Central memory CD4-positive, alpha-beta T cell (primary cell): ENCODE measurements around the gene AOC3.
"Not testable (repeated sequence)": the region's sequence is repeated elsewhere in the genome, so short reads cannot be mapped to it uniquely, and the experiment has no call there.

Experiments used
- DNase-seq: peaks from one replicate; pipeline ENCODE4 v3.0.0; 2022

AOC3 gene

DNA sequence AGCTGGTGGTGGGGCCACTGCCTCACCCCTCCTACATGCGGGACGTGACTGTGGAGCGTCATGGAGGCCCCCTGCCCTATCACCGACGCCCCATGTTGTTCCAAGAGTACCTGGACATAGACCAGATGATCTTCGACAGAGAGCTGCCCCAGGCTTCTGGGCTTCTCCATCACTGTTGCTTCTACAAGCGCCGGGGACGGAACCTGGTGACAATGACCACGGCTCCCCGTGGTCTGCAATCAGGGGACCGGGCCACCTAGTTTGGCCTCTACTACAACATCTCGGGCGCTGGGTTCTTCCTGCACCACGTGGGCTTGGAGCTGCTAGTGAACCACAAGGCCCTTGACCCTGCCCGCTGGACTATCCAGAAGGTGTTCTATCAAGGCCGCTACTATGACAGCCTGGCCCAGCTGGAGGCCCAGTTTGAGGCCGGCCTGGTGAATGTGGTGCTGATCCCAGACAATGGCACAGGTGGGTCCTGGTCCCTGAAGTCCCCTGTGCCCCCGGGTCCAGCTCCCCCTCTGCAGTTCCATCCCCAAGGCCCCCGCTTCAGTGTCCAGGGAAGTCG lies 16.8 kb downstream of the AOC3 start:
- DNase-seq: not testable (repeated sequence)

DNA sequence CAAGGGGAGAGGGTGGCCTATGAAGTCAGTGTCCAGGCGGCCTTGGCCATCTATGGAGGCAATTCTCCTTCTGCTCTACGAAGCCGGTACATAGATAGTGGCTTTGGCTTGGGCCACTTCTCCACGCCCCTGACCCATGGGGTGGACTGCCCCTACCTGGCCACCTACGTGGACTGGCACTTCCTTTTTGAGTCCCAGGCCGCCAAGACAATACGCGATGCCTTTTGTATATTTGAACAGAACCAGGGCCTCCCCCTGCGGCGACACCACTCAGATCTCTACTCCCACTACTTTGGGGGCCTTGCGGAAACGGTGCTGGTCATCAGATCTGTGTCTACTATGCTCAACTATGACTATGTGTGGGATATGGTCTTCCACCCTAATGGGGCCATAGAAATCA lies 17.3 kb downstream of the AOC3 start:
- no peak for DNase-seq

DNA sequence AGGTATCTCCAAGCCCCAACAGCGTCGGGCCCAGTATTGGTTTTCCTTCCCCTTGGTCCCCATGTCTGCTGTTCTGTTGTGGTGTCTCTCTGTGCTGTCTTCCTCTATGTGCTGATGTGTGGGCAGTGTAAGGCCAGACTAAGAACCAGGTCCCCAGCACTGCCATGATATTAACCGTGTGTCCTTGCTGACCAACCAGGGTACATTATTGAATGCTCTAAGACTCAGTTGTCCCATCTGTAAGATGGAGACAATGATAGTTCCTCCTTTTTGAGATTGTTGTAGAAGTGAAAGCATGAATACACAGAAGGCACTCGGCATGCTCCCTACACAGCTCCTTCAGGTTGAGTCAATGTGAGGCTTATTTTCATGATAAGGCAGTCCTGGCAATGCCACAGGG lies 20.6 kb downstream of the AOC3 start:
- DNase-seq: no peak

DNA sequence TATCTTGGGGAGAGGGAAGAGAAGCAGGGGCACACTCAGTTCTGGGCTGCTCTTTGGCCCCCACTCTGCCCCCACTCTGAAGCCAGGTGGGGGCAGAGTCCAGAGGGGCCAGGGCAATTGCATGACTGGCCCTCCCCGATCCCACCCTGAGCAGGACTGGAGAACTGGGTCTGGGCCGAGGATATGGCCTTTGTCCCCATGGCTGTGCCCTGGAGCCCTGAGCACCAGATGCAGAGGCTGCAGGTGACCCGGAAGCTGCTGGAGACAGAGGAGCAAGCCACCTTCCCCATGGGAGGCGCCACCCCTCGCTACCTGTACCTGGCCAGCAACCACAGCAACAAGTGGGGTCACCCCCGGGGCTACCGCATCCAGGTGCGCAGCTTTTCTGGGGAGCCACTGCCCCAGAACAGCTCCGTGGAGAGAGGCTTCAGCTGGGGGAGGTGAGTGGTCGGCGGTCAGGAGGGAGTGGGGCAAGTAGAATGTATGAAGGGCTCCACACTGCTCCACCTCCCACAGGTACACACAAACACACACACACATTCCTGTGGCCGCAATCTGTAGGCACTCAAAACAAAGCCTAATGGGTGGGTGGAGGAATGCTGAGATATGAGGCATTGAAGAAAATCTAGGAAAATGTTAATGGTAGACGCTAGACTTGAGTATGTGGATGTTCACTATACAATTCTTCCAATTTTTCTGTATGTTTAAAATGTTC lies 21.4 kb downstream of the AOC3 start:
- no peak for DNase-seq

DNA sequence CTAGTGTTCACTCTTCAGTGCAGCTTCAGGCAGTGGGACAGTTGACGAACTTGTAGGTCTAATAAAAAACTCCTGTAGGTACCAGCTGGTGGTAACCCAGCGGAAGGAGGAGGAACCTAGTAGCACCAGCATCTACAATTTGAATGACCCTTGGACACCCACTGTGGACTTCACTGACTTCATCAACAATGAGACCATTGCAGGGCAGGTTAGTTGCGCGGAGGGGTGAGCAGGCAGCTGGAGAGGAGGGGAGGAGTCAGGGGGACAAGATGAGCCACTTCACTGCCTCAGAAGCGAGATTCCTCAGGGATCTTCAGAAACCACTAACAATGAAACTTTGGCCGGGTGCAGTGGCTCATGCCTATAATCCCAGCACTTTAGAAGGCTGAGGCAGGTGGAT lies 22.3 kb downstream of the AOC3 start:
- DNase-seq: no peak

DNA sequence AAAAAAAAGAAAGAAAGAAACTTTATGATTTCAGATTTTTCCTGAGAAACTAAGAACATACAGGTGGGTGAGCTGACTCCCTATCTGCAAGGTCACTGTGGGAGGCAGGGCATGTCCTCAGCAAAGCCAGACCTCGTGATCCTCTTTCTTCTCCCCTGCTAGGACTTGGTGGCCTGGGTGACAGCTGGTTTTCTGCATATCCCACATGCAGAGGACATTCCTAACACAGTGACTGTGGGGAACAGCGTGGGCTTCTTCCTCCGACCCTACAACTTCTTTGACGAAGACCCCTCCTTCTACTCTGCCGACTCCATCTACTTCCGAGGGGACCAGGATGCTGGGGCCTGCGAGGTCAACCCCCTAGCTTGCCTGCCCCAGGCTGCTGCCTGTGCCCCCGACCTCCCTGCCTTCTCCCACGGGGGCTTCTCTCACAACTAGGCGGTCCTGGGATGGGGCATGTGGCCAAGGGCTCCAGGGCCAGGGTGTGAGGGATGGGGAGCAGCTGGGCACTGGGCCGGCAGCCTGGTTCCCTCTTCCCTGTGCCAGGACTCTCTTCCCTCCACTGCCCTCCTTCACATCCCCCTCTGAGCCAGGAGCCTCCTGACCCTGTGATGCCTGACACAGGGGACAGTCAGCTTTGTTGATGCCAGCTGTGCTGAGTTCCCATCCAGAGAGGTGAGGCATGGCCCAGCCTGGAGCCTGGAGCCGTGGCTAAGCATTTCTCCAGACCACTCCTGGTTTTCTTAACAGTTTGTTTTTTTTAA lies 23.1 kb downstream of the AOC3 start:
- not testable (repeated sequence) for DNase-seq

DNA sequence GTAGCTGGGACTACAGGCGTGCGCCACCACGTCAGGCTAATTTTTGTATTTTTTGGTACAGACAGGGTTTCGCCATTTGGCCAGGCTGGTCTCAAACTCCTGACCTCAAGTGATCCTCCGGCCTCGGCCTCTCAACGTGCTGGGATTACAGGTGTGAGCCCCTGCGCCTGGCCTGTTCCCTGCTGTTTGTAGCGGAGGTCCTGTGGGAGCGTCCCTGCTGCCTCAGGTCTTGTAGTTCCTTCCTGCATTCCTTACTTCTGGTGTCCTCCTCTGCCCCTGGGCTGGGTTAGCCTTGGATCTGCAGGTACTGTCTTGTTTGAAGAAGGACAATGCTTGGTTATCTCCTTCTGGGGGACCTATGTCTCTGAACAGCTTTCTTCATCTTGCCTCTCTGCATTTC lies 26.0 kb downstream of the AOC3 start:
- no peak for DNase-seq

DNA sequence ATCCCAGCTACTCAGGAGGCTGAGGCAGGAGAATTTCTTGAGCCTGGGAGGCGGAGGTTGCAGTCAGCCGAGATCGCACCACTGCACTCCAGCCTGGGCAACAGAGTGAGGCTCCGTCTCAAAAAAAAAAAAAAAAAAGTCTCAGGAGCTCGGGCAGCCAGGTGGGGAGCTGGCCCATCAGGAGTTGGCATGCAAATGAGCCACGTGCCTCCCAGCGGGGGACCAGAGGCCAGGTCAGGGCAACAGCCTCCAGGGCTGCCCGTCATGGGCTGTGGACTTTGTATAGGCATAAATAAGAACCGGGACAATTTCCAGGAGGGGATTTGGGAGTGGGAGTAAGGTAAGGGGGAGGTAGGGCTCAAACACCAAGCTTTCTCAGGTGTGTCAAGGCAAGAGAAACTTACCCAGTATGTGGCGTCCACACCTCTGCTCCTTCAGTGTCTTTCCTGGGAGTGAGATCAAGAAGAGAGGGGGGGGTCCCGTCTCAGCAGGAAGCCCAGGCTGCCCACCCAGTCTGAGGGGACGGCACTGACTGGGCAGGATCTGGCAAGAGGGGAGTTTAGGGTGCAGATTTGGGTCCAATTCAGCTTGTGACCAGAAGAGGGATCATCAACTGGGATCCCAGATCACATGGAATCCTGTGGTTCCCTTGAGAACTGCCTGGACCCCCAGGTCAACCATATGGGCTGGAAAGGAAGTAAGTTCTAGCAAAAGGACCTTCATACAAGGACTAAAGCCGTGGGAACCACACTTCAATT lies 27.3 kb downstream of the AOC3 start:
- DNase-seq: no peak

DNA sequence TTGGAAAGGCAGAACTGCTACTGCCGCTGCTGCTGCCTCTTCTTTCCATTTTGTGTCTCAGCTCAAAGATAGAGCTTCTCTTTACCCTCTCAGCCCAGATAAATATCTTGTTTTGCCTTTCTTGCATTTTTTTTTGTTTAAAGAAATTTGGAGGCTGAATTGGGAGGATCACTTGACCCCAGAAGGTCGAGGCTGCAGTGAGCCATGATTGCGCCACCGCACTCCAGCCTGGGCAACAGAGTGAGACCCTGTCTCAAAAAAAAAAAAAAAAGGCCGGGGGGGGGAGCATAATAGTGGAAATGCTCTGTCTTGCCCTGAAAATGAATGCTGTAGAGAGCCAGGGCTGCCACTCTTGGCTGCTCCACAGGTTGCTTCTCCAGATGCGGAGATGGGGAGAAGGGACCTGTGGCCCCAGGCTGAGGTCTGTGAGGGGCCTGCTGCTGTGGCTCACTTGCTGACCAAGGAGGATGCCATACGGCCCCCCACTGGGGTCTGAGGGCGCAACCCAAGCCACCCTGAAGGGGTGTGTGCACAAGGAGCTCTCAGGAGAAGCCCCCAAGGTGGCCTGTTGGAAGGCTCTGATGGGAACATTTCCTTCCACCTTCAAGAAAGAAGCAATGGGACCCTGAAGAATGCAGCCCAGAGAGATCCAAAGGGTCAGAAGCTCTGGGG lies 28.1 kb downstream of the AOC3 start:
- no peak for DNase-seq

DNA sequence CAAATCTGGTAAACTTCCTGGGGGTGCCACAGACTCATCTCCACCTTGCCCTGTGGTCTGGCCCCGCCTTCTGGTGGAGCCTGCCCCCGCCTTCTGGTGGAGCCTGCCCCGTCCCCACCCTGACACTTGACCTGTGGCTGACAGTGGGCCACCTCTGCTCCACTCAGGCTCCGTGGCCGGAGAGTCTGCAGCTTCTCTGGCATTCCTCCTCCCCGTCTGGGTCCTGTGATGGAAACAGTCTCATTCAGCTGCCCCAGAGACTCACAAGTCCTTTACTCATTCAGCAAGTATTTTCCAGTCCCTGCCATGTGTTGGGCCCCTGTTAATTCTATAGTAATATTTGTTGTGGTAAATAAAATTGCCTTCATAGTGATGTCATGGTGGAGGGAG lies 28.6 kb downstream of the AOC3 start:
- no peak for DNase-seq

DNA sequence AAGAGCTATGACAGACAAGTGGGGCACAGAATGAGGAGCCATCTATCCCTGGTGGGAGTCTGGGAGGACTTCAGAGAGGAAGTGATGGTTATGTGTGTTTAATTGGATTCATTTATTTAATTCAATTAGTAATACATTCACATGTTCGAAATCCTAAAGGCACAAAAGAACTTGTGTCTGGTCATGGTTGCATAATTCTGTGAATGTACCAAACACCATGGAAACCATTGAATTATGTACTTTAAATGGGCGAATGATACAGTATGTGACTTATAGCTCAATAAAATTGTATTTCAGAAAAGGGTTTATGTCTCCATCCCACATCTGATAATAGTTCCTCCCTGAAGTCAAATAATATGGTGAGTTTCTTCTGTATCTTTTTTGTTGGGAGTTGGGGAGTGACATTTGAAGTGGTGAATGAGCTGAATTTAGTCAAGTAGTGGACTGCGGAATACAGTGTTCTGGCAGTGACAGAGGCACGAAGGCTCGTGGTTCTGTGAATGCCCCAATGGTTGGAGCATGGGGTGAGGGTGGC lies 29.8 kb downstream of the AOC3 start:
- no peak for DNase-seq

DNA sequence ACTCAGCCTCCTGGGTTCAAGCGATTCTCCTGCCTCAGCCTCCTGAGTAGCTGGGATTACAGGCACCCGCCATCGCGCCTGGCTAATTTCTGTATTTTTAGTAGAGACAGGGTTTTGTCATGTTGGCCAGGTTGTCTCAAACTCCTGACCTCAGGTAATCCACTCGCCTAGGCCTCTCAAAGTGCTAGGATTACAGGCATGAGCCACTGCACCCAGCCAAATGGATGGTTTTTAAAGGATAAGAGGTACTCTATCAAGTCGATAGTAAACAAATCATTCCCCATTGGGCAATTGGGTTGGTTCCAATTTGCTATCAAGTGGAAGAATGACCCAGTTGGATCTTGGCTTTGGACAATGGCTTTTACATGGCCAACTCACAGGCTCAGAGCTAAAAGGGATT lies 30.7 kb downstream of the AOC3 start:
- not testable (repeated sequence) for DNase-seq

DNA sequence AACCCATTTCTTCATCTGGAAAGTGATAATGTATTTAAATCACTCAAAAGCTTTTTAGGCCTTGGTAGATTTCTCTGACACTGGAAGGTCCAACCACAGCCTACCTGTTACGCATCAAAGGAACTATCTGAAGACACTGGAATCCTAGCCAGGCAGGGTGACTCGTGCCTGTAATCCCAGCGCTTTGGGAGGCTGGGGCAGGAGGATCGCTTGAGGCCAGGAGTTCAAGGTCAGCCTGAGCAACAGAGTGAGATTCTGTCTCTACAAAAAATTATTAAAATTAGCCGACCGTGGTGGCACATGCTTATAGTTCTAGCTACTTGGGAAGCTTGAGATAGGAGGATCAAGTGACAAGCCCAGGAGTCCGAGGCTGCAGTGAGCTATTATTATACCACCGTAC lies 31.2 kb downstream of the AOC3 start:
- DNase-seq: no peak

DNA sequence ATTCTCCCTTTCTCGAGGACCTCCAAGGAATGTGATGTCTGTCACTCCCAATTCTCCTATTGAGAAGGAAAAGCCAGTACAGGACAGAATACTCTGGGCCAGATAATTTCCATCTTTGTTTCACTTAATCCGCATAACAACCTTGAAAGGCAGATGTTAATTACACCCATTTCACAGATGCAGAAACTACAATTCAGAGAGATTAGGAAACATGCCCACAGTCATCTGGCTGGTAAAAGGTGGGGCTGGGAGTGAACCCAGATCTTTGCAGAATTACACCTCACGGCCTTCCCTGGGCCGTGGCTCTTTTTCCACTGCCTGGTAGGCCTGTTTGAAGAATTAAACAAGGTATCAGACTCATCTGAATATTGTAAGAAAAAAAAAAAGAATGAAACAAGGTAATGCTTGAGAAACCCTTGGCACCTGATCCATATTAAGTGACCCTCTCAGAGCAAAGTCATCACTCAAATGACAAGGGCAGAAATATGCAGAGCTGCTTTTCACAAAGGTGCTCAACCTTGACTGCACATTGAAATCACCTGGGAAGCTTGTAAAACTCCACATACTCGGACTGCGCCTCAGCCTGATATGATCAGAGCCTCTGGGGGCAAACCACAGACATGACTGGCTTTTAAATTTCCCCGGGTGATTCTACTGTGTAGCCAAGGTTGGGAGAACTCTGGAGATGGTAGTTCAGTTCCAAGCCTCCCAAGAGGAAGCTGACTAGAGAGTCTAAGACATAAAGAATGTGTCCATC lies 33.0 kb downstream of the AOC3 start:
- DNase-seq: no peak

DNA sequence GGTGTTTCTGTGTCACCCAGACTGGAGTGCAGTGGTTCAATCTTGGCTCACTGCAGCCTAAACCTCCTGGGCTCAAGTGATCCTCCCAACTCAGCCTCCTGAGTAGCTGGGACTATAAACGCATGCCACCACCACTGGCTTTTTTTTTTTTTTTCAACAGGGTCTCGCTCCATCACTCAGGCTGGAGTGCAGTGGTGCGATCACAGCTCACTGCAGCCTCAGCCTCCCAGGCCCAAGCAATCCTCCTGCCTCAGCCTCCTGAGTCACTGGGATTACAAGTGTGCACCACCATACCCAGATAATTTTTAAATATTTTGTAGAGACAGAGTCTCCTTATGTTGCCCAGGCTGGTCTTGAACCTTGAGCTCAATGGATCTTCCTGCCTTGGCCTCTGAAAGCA lies 34.8 kb downstream of the AOC3 start:
- DNase-seq: not testable (repeated sequence)

DNA sequence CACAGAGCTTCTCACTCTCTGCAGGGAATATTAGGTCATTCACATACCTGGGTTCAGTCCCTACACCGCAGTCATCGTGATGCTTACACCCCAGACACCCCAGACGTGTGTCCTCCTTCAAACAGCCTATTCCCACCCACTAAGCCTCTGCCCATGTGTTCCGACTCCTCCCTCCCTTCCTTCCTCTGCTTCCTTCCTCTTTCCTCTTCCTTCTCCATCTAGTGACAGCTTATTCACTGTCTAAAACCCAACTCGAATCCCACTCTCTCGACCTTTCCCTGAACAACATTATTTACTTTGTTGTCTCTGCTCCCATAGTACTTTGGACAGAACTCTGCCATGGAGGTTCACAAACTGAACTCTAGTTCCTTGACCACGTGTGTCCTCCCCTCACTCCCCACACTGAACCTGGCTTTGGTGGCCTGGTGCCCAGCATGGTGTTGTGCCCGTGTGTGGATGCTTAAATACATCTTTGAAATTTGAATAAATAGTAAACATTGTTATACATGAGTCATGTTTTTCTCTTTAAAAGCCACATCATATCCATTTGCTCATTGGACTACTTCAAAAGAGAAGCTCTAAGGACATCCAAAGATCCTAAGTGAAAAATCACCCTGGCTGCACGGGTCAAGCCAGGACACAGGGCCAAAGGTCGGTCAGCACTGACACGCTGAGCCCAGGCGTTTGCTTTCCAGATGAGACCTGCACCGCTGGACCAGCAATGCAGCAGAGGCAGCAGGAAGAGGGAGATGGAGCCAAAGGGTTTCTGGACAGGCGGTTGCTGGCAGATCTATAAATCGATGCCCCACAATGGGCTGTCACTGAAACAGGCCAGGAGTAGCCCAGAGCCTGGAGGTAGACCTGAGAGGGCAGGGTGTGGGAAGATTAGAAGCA lies 35.5 kb downstream of the AOC3 start:
- no peak for DNase-seq

DNA sequence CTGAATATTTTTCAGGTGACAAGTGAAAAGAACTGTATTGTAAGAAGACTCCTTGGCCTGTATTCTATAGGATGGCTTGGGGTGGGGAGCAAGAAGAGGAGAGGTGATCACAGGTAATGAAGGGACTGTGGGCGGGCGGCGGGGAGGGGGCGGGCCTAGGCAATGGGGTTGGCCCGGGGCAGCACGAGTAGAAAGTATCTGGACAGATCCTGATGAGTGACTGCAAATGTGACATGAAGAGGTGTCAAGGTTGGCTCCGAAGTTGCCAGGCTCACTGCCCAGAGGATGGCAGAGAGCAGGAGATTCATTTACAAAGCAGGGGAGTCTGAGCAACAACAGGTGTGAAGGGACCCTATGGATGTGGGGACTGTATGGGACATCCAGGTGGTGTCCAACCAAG lies 38.8 kb downstream of the AOC3 start:
- DNase-seq: no peak

DNA sequence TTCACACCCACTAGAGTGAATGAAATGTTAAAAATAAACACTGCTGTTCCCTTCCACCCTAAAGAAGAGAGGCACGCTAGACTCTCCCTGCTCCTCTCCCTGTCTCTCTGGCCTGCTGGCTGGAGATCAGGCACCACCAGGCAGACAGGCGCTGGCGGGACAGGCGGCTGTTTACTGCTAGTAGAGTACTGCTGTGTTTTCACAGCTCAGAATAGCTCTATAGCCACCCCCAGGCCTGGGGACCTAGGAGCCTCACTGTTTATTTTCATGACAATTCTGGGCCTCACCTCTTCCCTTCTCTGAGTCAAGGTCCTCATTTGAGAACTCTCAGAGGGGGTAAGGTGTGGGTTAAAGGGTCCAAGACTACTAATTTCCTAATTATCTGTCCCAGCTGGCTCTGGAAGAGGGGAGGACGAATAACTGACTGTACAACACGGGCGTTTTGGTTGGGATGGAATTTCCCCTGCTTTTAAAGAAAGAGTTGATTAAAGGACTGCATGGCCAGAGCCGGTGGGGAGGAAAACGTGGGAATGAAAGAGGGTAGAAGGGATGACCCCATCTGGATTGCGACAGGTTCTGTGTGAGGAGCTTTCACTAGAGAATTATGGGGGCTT lies 40.6 kb downstream of the AOC3 start:
- DNase-seq: no peak

DNA sequence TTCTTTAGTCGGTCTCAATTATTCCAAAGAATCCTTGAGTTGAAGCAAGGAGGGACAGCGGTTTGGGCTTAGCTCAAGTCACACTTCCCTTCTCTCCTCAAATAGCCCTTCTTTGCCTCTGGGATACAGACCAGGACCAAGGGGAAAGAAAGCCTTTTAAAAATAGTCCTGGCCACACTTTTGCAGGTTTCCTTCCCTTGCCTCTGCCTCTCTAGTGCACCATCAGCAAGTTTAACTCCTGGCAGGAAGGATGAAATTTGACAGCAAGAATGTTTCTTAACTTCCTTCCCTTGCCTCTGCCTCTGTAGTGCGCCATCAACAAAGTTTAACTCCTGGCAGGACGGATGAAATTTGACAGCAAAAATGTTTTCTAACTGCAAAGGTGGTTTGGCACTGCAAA lies 42.4 kb downstream of the AOC3 start:
- no peak for DNase-seq
